GM23248 (cell line): ENCODE results near the gene ATP8A2.
"Not testable (repeated sequence)": the region's sequence is repeated elsewhere in the genome, so short reads cannot be mapped to it uniquely, and the experiment has no call there.

Experiments
- EZH2 ChIP-seq: fragments of 200-600 bp; sonication (generic); IDR thresholded peaks from 2 replicates; pipeline ENCODE4 v1.6.1; 2018; ENCODE audit warnings: antibody characterized with exemption, mild to moderate bottlenecking; ENCODE audit not compliant: insufficient read depth, poor library complexity, severe bottlenecking
- EZH2phosphoT487 ChIP-seq: fragments of 200-600 bp; sonication (generic); IDR thresholded peaks from 2 replicates; pipeline ENCODE4 v1.6.1; 2018; ENCODE audit warnings: antibody characterized with exemption, moderate library complexity, mild to moderate bottlenecking, low read depth; ENCODE audit not compliant: insufficient read depth

DNA sequence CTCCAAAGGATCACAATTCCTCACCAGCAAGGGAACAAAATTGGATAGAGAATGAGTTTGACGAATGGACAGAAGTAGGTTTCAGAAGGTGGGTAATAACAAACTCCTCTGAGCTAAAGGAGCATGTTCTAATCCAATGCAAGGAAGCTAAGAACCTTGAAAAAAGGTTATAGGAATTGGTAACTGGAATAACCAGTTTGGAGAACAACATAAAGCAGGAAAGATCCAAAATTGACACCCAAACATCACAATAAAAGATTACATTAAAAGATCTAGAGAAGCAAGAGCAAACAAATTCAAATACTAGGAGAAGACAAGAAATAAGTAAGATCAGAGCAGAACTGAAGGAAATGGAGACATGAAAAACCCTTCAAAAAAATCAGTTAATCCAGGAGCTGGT is 583.2 kb downstream of the ATP8A2 start:
- not testable (repeated sequence) for TF ChIP-seq EZH2, EZH2phosphoT487
